NB4 (cell line): ENCODE measurements around the gene ANKRD7.

Experiments used
- DNase-seq: peaks from one replicate; pipeline ENCODE4 v3.0.0; 2010; ENCODE audit warnings: low read depth
- H3K4me3 ChIP-seq: one replicate; pipeline ENCODE4 v1.5.1; 2011; ENCODE audit warnings: mild to moderate bottlenecking, low read depth, low read length, moderate library complexity
- MYC ChIP-seq: IDR thresholded peaks from 2 replicates; pipeline ENCODE4 v1.6.1; 2011; ENCODE audit warnings: low read depth, low read length
- POLR2A ChIP-seq: IDR thresholded peaks from 2 replicates; pipeline ENCODE4 v1.6.1; 2011; ENCODE audit warnings: mild to moderate bottlenecking; ENCODE audit not compliant: insufficient read length; ENCODE audit errors: extremely low read depth
- TF ChIP-seq, protein P1 (sequence below): IDR thresholded peaks from 2 replicates; pipeline ENCODE4 v1.6.1; 2011; ENCODE audit warnings: low read depth, low read length
- TF ChIP-seq, protein P2 (sequence below): IDR thresholded peaks from one replicate; pipeline ENCODE4 v1.5.1; 2012; ENCODE audit warnings: low read depth, low read length

Gene ANKRD7

DNA sequence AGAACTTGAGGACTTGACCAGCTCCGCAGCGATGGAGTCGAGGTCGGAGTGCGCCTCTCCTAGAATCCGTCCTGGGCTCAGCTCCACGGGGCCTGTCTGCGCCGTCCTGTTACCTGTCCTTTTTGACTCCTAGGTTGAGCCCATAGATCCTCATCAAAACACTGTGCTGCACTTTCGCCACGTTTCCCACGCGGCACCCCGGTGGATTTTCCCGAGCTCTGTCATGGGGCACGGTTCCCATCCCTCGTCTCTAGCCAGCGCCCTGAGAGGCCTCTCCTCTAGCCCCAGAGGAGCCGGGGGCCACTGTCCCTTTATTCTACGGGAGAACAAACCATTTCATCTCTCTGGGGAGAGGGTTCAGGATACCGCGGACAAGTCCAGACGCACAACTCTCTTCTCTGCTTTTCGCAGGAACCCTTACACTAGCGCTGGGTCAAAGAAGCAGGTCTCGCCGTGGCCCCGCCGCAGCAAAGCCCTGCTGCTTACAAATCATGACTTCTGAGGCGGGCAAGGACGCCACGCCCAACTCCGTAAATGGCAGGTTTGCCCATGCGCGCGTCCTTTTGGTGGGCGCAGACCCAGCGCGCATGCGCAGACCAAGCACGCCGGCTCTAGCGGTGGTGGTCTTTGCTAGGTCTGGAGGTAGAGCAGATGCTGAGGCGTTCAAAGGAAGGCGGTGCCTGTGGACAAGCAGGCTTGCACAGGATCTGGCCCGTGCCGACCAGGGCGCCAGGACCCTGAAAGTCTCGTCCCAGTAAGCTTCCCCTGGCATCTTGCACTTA is 10.3 kb upstream of the ANKRD7 start:
- H3K4me3 ChIP-seq: no peak overlapping the region
- DNase-seq: no peak
- TF ChIP-seq, protein P1, sequence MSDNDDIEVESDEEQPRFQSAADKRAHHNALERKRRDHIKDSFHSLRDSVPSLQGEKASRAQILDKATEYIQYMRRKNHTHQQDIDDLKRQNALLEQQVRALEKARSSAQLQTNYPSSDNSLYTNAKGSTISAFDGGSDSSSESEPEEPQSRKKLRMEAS: no peak
- TF ChIP-seq, protein P2, sequence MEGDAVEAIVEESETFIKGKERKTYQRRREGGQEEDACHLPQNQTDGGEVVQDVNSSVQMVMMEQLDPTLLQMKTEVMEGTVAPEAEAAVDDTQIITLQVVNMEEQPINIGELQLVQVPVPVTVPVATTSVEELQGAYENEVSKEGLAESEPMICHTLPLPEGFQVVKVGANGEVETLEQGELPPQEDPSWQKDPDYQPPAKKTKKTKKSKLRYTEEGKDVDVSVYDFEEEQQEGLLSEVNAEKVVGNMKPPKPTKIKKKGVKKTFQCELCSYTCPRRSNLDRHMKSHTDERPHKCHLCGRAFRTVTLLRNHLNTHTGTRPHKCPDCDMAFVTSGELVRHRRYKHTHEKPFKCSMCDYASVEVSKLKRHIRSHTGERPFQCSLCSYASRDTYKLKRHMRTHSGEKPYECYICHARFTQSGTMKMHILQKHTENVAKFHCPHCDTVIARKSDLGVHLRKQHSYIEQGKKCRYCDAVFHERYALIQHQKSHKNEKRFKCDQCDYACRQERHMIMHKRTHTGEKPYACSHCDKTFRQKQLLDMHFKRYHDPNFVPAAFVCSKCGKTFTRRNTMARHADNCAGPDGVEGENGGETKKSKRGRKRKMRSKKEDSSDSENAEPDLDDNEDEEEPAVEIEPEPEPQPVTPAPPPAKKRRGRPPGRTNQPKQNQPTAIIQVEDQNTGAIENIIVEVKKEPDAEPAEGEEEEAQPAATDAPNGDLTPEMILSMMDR: no peak
- TF ChIP-seq MYC (no peak), POLR2A (no peak)

DNA sequence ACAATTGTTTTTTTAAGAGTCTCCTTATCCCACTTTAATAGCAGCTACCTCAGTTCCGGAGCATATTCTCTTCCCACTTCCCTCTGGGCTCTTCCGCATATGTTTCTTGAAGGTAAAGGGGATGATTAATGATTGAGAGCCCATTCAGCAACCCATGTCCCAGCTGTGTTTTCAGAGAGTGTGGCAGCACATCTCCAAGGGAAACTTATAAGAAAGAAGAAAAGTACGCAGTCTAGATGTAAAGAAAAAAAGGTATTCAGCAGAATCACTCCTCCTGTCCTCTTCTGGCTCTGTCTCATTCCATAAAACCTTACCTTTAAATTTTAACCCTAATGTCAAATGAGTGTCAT is 9.7 kb upstream of the ANKRD7 start:
- H3K4me3 ChIP-seq: no peak overlapping the region
- no peak for TF ChIP-seq MYC
- TF ChIP-seq, protein P2: no peak
- TF ChIP-seq, protein P1: no peak
- DNase-seq: no peak

DNA sequence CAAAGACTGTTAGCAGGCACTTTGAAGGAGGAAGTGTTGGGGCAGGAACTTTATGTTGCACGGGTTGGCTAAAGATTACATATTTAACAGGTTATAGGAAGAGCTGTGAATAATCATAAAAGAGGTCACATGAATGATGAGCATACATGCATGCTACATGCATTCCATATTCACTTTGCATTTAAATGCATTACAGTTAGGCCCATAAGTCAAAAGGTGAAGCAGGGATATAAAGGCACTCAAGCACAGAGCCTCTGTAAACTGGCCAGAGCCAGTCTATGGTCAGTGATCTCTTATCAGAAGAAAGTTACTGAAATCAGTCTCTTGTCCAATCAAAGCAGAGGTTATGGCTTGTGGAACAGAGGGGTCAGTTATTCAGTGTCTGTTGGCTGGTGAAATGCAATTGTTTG is 7.3 kb upstream of the ANKRD7 start:
- H3K4me3 ChIP-seq: no peak overlapping the region
- TF ChIP-seq POLR2A: no peak
- TF ChIP-seq, protein P1: no peak
- no peak for TF ChIP-seq MYC
- TF ChIP-seq, protein P2: no peak
- DNase-seq: no peak

DNA sequence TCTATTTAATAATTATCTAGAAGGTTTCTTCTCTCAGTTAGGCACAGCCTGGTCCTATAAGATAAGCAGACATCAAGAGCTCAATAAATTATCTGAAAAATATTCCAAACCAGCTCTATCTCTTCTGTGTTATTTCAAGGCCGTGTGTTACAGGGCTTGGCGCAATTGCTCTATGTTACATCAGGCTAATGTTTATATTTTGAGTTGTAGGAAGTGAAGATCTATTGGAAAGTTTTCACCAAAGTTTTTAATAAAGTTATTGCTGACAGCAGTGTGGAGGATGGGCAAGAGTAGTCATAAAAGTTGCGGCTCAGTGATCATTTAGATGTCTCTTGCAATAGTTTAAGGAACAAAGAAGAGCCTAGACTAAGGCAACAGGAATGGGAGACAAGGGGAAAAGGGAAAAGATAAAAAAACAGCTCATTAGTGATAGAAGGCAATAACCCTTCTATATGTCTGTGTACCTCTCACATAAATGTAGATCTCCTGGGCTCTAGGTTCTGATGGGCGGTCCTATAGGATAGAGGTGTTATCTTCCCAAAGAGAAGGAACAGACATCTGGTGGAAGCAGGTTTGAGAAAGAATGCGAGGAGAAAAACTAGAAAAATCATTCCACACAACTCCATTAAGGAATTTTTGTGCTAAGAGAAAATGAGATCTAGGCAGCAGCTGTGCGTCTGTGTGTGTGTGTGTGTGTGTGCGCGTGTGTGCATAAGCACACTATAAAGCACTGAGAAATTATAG is 5.9 kb upstream of the ANKRD7 start:
- no peak overlapping the region for H3K4me3 ChIP-seq
- no peak for DNase-seq
- TF ChIP-seq, protein P2: no peak
- TF ChIP-seq MYC (no peak), POLR2A (no peak)
- TF ChIP-seq, protein P1: no peak

DNA sequence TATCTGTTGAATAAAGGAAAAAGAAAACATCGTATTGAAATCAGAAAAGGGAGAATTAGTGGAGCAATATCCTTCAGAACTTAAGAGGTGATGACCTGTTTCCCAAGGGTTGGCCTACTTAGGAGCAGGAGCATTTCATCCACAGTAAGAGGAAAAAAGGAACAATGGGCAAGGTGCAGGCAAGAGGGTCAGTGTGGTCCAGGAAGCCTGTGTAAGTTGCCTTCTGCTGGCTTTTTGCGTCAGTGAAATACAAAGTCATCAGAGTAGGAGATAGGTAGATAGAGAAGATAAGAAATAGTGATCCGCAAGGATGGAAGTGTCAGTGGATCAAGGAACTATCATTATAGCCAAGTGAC is 5.4 kb upstream of the ANKRD7 start:
- no peak overlapping the region for H3K4me3 ChIP-seq
- TF ChIP-seq, protein P2: no peak
- TF ChIP-seq, protein P1: no peak
- no peak for TF ChIP-seq POLR2A
- TF ChIP-seq MYC: no peak
- DNase-seq: no peak
